HCT116 (cell line): ENCODE results near the gene NTN5. TPM values are rescaled to one million over a fixed set of nuclear protein-coding genes. Genes with fewer than 3 reads are reported as not detected.

Experiments
- ATAC-seq: fragments of 200-7000 bp; cut with Tn5 transposase; 2 replicates; pipeline ENCODE4 v1.9.1; 2020; ENCODE audit warnings: mild to moderate bottlenecking, moderate library complexity
- BruUV-seq: library from RNA; stranded (reverse); fragments of 400-500 nt; replicated peaks from 2 replicates; lab custom pipeline; 2021; lab: Mats Ljungman, UMichigan
- CTCF ChIA-PET: fragments of 300-600 bp; sonication (Branson Sonifier 250); formaldehyde crosslinking; loops from one replicate; lab custom pipeline; 2021; ENCODE audit warnings: antibody characterized with exemption; lab: Charles Lee
- POLR2A ChIA-PET: fragments of 300-600, 350-600 bp; sonication (Branson Sonifier 250); formaldehyde crosslinking; loops from one replicate; lab custom pipeline; 2021; ENCODE audit warnings: antibody characterized with exemption; lab: Charles Lee
- RAD21 ChIA-PET, 2 experiments: fragments of 300-600 bp; sonication (Branson Sonifier 250); formaldehyde crosslinking; loops; one replicate each; lab custom pipeline; 2023; ENCODE audit warnings: low total read pairs in 2 of 2; ENCODE audit not compliant: uncharacterized antibody in 2 of 2, unreplicated experiment in 2 of 2, low non-redundant PET in 1 of 2; lab: Charles Lee
- DNase-seq: peaks from one replicate; pipeline ENCODE4 v3.0.0-alpha.2; 2010; ENCODE audit warnings: low read depth, low spot score
- H2AFZ ChIP-seq: fragments of 200-600 bp; shearing (Covaris generic), sonication (generic); 2 replicates; pipeline ENCODE4 v1.6.1; 2017; ENCODE audit warnings: low read depth, mixed run types, mixed read lengths, antibody characterized with exemption, low read length; ENCODE audit not compliant: poor library complexity, severe bottlenecking
- H3K27ac ChIP-seq: 2 replicates; pipeline ENCODE4 v1.5.1; 2012; ENCODE audit warnings: low read depth, low read length
- H3K27me3 ChIP-seq: fragments of 200-600 bp; sonication (generic); 2 replicates; pipeline ENCODE4 v1.6.1; 2016; ENCODE audit warnings: mixed run types, low read length, mixed read lengths; ENCODE audit not compliant: insufficient read depth
- H3K36me3 ChIP-seq, 2 experiments: fragments of 200-500 bp in 1 of 2; fragments of 200-600 bp in 1 of 2; sonication (Bioruptor generic) in 1 of 2; sonication (generic) in 1 of 2; 2 replicates each; pipeline versions ENCODE4 v1.5.1 to v1.6.1; 2014 to 2016; ENCODE audit warnings: low read length in 2 of 2, inconsistent platforms in 1 of 2, mixed read lengths in 1 of 2, mixed run types in 1 of 2; ENCODE audit not compliant: insufficient read depth in 2 of 2, control insufficient read depth in 1 of 2
- H3K4me1 ChIP-seq, 2 experiments: fragments of 200-600 bp in 1 of 2; sonication (generic) in 1 of 2; 2 replicates each; pipeline versions ENCODE4 v1.5.1 to v1.6.1; 2012 to 2017; ENCODE audit warnings: low read length in 2 of 2, inconsistent platforms in 1 of 2, mild to moderate bottlenecking in 1 of 2, mixed read lengths in 1 of 2, mixed run types in 1 of 2, moderate library complexity in 1 of 2; ENCODE audit not compliant: insufficient read depth in 2 of 2, control insufficient read depth in 1 of 2
- H3K4me2 ChIP-seq: fragments of 200-600 bp; sonication (generic); 2 replicates; pipeline ENCODE4 v1.6.1; 2017; ENCODE audit warnings: mixed run types, low read length, mixed read lengths
- H3K4me3 ChIP-seq, 2 experiments: fragments of 200-600 bp in 1 of 2; sonication (generic) in 1 of 2; replicated peaks in 1 of 2; 2 replicates each; pipeline ENCODE4 v1.5.1; 2011 to 2016; ENCODE audit warnings: low read length in 2 of 2, control low read depth in 1 of 2, low read depth in 1 of 2, mild to moderate bottlenecking in 1 of 2, mixed read lengths in 1 of 2, mixed run types in 1 of 2
- H3K79me2 ChIP-seq: fragments of 200-600 bp; sonication (generic); 2 replicates; pipeline ENCODE4 v1.6.1; 2017; ENCODE audit warnings: mild to moderate bottlenecking, mixed run types, low read length, moderate library complexity, mixed read lengths; ENCODE audit not compliant: insufficient read depth
- H3K9ac ChIP-seq: fragments of 200-600 bp; sonication (generic); 2 replicates; pipeline ENCODE4 v1.6.1; 2016; ENCODE audit warnings: low read length, mixed read lengths
- H3K9me2 ChIP-seq: fragments of 200-600 bp; sonication (generic), shearing (Covaris generic); 2 replicates; pipeline ENCODE4 v1.6.1; 2017; ENCODE audit warnings: mixed run types, mild to moderate bottlenecking, moderate library complexity; ENCODE audit not compliant: insufficient read depth
- H3K9me3 ChIP-seq, 2 experiments: fragments of 200-500 bp in 1 of 2; fragments of 200-600 bp in 1 of 2; sonication (Bioruptor generic) in 1 of 2; sonication (generic) in 1 of 2; 2 replicates each; pipeline ENCODE4 v1.6.1; 2014 to 2017; ENCODE audit warnings: low read length in 2 of 2, mixed read lengths in 2 of 2, inconsistent platforms in 1 of 2, low read depth in 1 of 2, mild to moderate bottlenecking in 1 of 2, mixed run types in 1 of 2, moderate library complexity in 1 of 2; ENCODE audit not compliant: control insufficient read depth in 1 of 2, insufficient read depth in 1 of 2
- H4K20me1 ChIP-seq: fragments of 200-600 bp; sonication (generic), shearing (Covaris generic); 2 replicates; pipeline ENCODE4 v1.6.1; 2017; ENCODE audit warnings: mixed run types, mild to moderate bottlenecking, moderate library complexity; ENCODE audit not compliant: insufficient read depth
- ATF3 ChIP-seq: IDR thresholded peaks from 2 replicates; pipeline ENCODE4 v1.6.1; 2012
- CBX3 ChIP-seq: IDR thresholded peaks from 2 replicates; pipeline ENCODE4 v1.6.1; 2012; ENCODE audit warnings: low read depth
- CEBPB ChIP-seq: IDR thresholded peaks from 2 replicates; pipeline ENCODE4 v1.6.1; 2012; ENCODE audit warnings: low read depth
- CTCF ChIP-seq, 3 experiments: fragments of 200-600 bp in 1 of 3; sonication (generic) in 1 of 3; IDR thresholded peaks in 2 of 3; conservative IDR thresholded peaks in 1 of 3; 2 replicates each; pipeline ENCODE4 v1.5.1; 2012 to 2017; ENCODE audit warnings: low read depth in 2 of 3, low read length in 2 of 3, antibody characterized with exemption in 1 of 3, borderline replicate concordance in 1 of 3, control low read depth in 1 of 3, mild to moderate bottlenecking in 1 of 3, mixed read lengths in 1 of 3, mixed run types in 1 of 3, moderate library complexity in 1 of 3; ENCODE audit not compliant: insufficient read depth in 1 of 3
- EGR1 ChIP-seq: IDR thresholded peaks from 2 replicates; pipeline ENCODE4 v1.6.1; 2012; ENCODE audit warnings: low read depth
- EZH2phosphoT487 ChIP-seq: fragments of 200-600 bp; IDR thresholded peaks from 2 replicates; pipeline ENCODE4 v1.6.1; 2018; ENCODE audit warnings: antibody characterized with exemption, borderline replicate concordance
- FOSL1 ChIP-seq: IDR thresholded peaks from 2 replicates; pipeline ENCODE4 v1.6.1; 2012; ENCODE audit warnings: low read depth
- JUND ChIP-seq: IDR thresholded peaks from 2 replicates; pipeline ENCODE4 v1.6.1; 2012
- MAX ChIP-seq: IDR thresholded peaks from 2 replicates; pipeline ENCODE4 v1.6.1; 2012
- POLR2AphosphoS5 ChIP-seq: IDR thresholded peaks from 2 replicates; pipeline ENCODE4 v1.6.1; 2011; ENCODE audit warnings: mild to moderate bottlenecking, low read depth, low read length, moderate library complexity
- RAD21 ChIP-seq: IDR thresholded peaks from 2 replicates; pipeline ENCODE4 v1.6.1; 2012; ENCODE audit warnings: low read depth, mild to moderate bottlenecking
- REST ChIP-seq: IDR thresholded peaks from 2 replicates; pipeline ENCODE4 v1.6.1; 2012; ENCODE audit warnings: low read depth
- SIN3A ChIP-seq: IDR thresholded peaks from 2 replicates; pipeline ENCODE4 v1.6.1; 2012; ENCODE audit warnings: low read depth
- SP1 ChIP-seq: IDR thresholded peaks from 2 replicates; pipeline ENCODE4 v1.6.1; 2012; ENCODE audit warnings: low read depth
- SRF ChIP-seq: IDR thresholded peaks from 2 replicates; pipeline ENCODE4 v1.6.1; 2012; ENCODE audit warnings: low read depth
- TCF7L2 ChIP-seq: IDR thresholded peaks from 2 replicates; pipeline ENCODE4 v1.7.0; 2011; ENCODE audit warnings: borderline replicate concordance, inconsistent platforms; ENCODE audit not compliant: insufficient read depth, insufficient read length; ENCODE audit errors: extremely low read depth
- YY1 ChIP-seq: IDR thresholded peaks from 2 replicates; pipeline ENCODE4 v1.6.1; 2011; ENCODE audit warnings: low read length, low read depth, moderate library complexity, mild to moderate bottlenecking; ENCODE audit not compliant: insufficient replicate concordance; ENCODE audit errors: extremely low read depth
- ZBTB33 ChIP-seq: IDR thresholded peaks from 2 replicates; pipeline ENCODE4 v1.6.1; 2011; ENCODE audit warnings: mild to moderate bottlenecking, low read length, moderate library complexity; ENCODE audit not compliant: insufficient replicate concordance; ENCODE audit errors: extremely low read depth
- ZNF274 ChIP-seq: fragments of 200-500 bp; sonication (Bioruptor generic); IDR thresholded peaks from 2 replicates; pipeline ENCODE4 v1.6.1; 2014; ENCODE audit warnings: mild to moderate bottlenecking, low read depth, low read length, inconsistent platforms
- intact Hi-C: fragments of 100-400 bp; cut with micrococcal nuclease; formaldehyde crosslinking; loops from 2 replicates; pipeline ENCODE4 v1.10.0; 2022
- total RNA-seq: library from RNA; stranded (reverse); gene quantifications from one replicate; pipeline ENCODE4 v1.2.1, GENCODE V29; 2021; ENCODE audit not compliant: unreplicated experiment

NTN5 gene
- total RNA-seq, 1 experiment from 2014 or later: 3.1 TPM

GRCh38 chr19:48642862-48643261 is 30.0 kb downstream of the NTN5 start:
- Histone ChIP-seq H3K27me3 (no peaks in the 10 kb centered on the region), H3K4me2 (no peak overlapping the region), H3K36me3 (no peaks in the 10 kb centered on the region), H3K9me3 (no peaks in the 10 kb centered on the region), H2AFZ (no peak overlapping the region), H3K27ac (no peak overlapping the region), H4K20me1 (no peaks in the 10 kb centered on the region), H3K4me3 (no peak overlapping the region)
- intact Hi-C loops: no loop called here
- POLR2A ChIA-PET: no interaction called here
- TF ChIP-seq RAD21 (no peak), TCF7L2 (no peak), CTCF (IDR thresholded peaks at IDR 0.05 in 2 of 3, conservative IDR thresholded peaks at IDR 0.05 in 1 of 3; ENCODE audit: borderline replicate concordance in 1 of 3, insufficient read depth in 1 of 3, low read depth in 2 of 3, low read length in 2 of 3) (no peak), SP1 (no peak), SRF (no peak), JUND (no peak), REST (no peak), EZH2phosphoT487 (no peak), ATF3 (no peak), SIN3A (no peak), POLR2AphosphoS5 (no peak), ZBTB33 (no peak), CEBPB (no peak), EGR1 (no peak), ZNF274 (no peak), MAX (no peak), YY1 (no peak), FOSL1 (no peak), CBX3 (no peak)
- TF ChIP-seq, all 23 proteins: peak for 0
- RAD21 ChIA-PET: no interaction called here
- H3K9me2 ChIP-seq: no peaks in the 10 kb centered on the region
- CTCF ChIA-PET: no interaction called here
- no TSS peak for BruUV-seq
- peaks cover 23 to 52% of the 10 kb centered on the region in 2 experiments for H3K4me1 ChIP-seq
- no peaks in the 10 kb centered on the region for H3K79me2 ChIP-seq
- ATAC-seq (no peak), DNase-seq (no peak)
- no peak overlapping the region for H3K9ac ChIP-seq
